GM21390 (cell line): Measurements from ENCODE around the gene USP31.

Experiments
- ATAC-seq: cut with Tn5 transposase; IDR thresholded peaks from one replicate; pipeline ENCODE4 v1.9.1; 2021; ENCODE audit not compliant: unreplicated experiment

The USP31 gene

GRCh38 chr16:23137818-23138217 lies 11.4 kb downstream of the USP31 start:
- ATAC-seq: no peak

GRCh38 chr16:23137256-23137655 lies 12.0 kb downstream of the USP31 start:
- ATAC-seq: no peak

GRCh38 chr16:23134274-23134673 lies 15.0 kb downstream of the USP31 start:
- ATAC-seq: no peak

- no peak for ATAC-seq
Observed at GRCh38 chr16:23132775-23133463, 16.3 kb downstream of the USP31 start.

GRCh38 chr16:23131931-23132621 lies 17.2 kb downstream of the USP31 start:
- no peak for ATAC-seq

GRCh38 chr16:23131436-23131835 lies 17.8 kb downstream of the USP31 start:
- ATAC-seq: no peak

GRCh38 chr16:23131036-23131435 lies 18.2 kb downstream of the USP31 start:
- no peak for ATAC-seq

- ATAC-seq: no peak
Observed at GRCh38 chr16:23129686-23130085, 19.6 kb downstream of the USP31 start.

- no peak for ATAC-seq
Observed at GRCh38 chr16:23128056-23128455, 21.2 kb downstream of the USP31 start.

GRCh38 chr16:23125277-23125676 lies 24.0 kb downstream of the USP31 start:
- ATAC-seq: no peak

- no peak for ATAC-seq
Observed at GRCh38 chr16:23124315-23124714, 24.9 kb downstream of the USP31 start.

- ATAC-seq: no peak
Observed at GRCh38 chr16:23122144-23122543, 27.1 kb downstream of the USP31 start.

- no peak for ATAC-seq
Observed at GRCh38 chr16:23121024-23121423, 28.2 kb downstream of the USP31 start.

- ATAC-seq: no peak
Observed at GRCh38 chr16:23120562-23120961, 28.7 kb downstream of the USP31 start.

GRCh38 chr16:23119570-23119969 lies 29.7 kb downstream of the USP31 start:
- ATAC-seq: no peak

- no peak for ATAC-seq
Observed at GRCh38 chr16:23114131-23114904, 34.9 kb downstream of the USP31 start.

- no peak for ATAC-seq
Observed at GRCh38 chr16:23113185-23113584, 36.1 kb downstream of the USP31 start.

- no peak for ATAC-seq
Observed at GRCh38 chr16:23110257-23110899, 38.9 kb downstream of the USP31 start.

- ATAC-seq: no peak
Observed at GRCh38 chr16:23107936-23108335, 41.3 kb downstream of the USP31 start.

- ATAC-seq: no peak
Observed at GRCh38 chr16:23107117-23107516, 42.1 kb downstream of the USP31 start.

GRCh38 chr16:23105309-23105708 lies 43.9 kb downstream of the USP31 start:
- ATAC-seq: no peak
